ENCODE measurements around the gene MBD3L4.

Gene MBD3L4

DNA sequence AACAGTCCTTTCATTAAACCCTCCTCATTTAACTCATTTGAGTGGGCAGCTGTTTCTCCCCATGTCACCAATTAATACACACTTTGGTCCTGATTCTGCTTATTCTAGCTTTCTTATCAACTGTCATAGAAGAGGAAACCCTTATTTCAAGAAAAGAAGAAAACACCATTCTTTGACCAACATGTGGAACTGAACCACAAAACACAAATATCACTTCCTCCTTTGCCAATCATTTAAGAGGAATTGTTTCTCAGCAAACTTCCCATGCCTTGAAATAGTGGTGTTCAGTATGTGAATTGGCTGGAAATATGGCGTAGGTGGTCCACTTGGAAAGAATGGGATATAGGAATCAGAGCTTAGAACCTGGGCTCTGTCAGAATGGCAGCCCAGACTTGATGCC lies 39.2 kb downstream of the MBD3L4 start:
- H3K36me3 ChIP-seq (ENCODE audit: insufficient read depth, low read length) = no peaks in the 10 kb centered on the region
- no peaks in the 10 kb centered on the region for H3K4me1 ChIP-seq (ENCODE audit: insufficient read depth, low read length, severe bottlenecking)
- no peaks in the 10 kb centered on the region; the same call in 1 of the 2 replicates for H3K27me3 ChIP-seq (ENCODE audit: insufficient read depth, low read length)
- H3K9me2 ChIP-seq (ENCODE audit: low read depth, low read length) = no peaks in the 10 kb centered on the region
- no peak overlapping the region for H3K4me2 ChIP-seq (ENCODE audit: low read length)
- no peak overlapping the region for H3K27ac ChIP-seq (ENCODE audit: low read depth, low read length, poor library complexity, severe bottlenecking)
- no peaks in the 10 kb centered on the region for H3F3A ChIP-seq (ENCODE audit: insufficient read depth, low read length)
- H3K79me2 ChIP-seq (ENCODE audit: insufficient read depth, low read length) = no peaks in the 10 kb centered on the region
- no peak overlapping the region for H3K9ac ChIP-seq (ENCODE audit: low read length)
- no peaks in the 10 kb centered on the region for H4K20me1 ChIP-seq (ENCODE audit: insufficient read depth, low read length)
- H3K9me3 ChIP-seq (ENCODE audit: low read length) = no peaks in the 10 kb centered on the region
- H2AFZ ChIP-seq (ENCODE audit: low read length) = no peak overlapping the region
- no peak overlapping the region for H3K4me3 ChIP-seq (ENCODE audit: low read depth, low read length, poor library complexity, severe bottlenecking)
- TF ChIP-seq EZH2 (IDR thresholded peaks at IDR 0.05; ENCODE audit: borderline replicate concordance, low read length) (no peak), CTCF (IDR thresholded peaks at IDR 0.05; ENCODE audit: low read length) (no peak)

DNA sequence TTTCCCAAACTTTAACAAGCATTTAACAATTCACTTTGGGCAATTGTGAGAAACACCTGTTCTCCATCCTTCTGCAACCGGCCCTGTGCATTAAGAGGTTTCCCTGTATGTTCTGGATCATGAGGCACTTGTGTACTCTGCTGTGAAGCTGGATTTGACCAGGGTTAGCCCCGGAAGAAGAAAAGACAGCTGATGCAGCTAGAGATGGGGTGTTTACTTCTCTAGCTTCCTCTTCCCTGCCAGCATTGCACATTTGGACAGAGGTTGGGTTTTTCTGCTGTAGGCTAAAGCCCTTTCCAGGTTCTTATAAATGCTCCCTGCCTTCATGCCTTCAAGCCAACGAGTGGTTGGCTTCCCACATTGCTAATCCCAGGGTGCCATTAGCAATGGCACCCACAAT lies 39.6 kb downstream of the MBD3L4 start:
- H2AFZ ChIP-seq (ENCODE audit: low read length) = no peak overlapping the region
- no peaks in the 10 kb centered on the region for H3F3A ChIP-seq (ENCODE audit: insufficient read depth, low read length)
- no peaks in the 10 kb centered on the region for H3K79me2 ChIP-seq (ENCODE audit: insufficient read depth, low read length)
- no peaks in the 10 kb centered on the region for H3K9me2 ChIP-seq (ENCODE audit: low read depth, low read length)
- H3K27me3 ChIP-seq (ENCODE audit: insufficient read depth, low read length) = no peaks in the 10 kb centered on the region; the same call in 1 of the 2 replicates
- H3K4me2 ChIP-seq (ENCODE audit: low read length) = no peak overlapping the region
- no peaks in the 10 kb centered on the region for H4K20me1 ChIP-seq (ENCODE audit: insufficient read depth, low read length)
- TF ChIP-seq EZH2 (IDR thresholded peaks at IDR 0.05; ENCODE audit: borderline replicate concordance, low read length) (no peak), CTCF (IDR thresholded peaks at IDR 0.05; ENCODE audit: low read length) (no peak)
- no peak overlapping the region for H3K9ac ChIP-seq (ENCODE audit: low read length)
- no peak overlapping the region for H3K27ac ChIP-seq (ENCODE audit: low read depth, low read length, poor library complexity, severe bottlenecking)
- H3K9me3 ChIP-seq (ENCODE audit: low read length) = no peaks in the 10 kb centered on the region
- no peaks in the 10 kb centered on the region for H3K36me3 ChIP-seq (ENCODE audit: insufficient read depth, low read length)
- H3K4me3 ChIP-seq (ENCODE audit: low read depth, low read length, poor library complexity, severe bottlenecking) = no peak overlapping the region
- H3K4me1 ChIP-seq (ENCODE audit: insufficient read depth, low read length, severe bottlenecking) = no peaks in the 10 kb centered on the region

DNA sequence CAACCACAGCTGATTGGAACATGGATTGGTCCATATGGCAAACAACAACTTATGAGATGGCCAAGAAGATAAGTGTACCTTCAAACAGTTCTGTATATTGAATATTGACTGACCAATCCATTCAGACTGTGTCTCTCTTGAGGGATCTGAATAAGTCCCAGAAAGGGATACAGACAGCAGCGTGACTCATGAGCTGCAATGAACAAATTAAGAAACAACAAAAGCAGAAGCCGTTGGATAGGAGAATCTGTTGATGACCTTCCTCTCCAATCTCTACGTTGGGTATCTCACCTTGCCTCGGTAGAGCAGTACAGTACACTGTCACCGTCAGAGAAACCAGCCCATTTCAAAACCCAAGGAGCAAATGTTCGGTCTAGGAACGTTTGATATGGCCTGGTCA lies 40.0 kb downstream of the MBD3L4 start:
- Histone ChIP-seq H3K36me3 (ENCODE audit: insufficient read depth, low read length) (no peaks in the 10 kb centered on the region), H3K79me2 (ENCODE audit: insufficient read depth, low read length) (no peaks in the 10 kb centered on the region), H3K4me2 (ENCODE audit: low read length) (no peak overlapping the region), H3K27ac (ENCODE audit: low read depth, low read length, poor library complexity, severe bottlenecking) (no peak overlapping the region), H3K9me2 (ENCODE audit: low read depth, low read length) (no peaks in the 10 kb centered on the region), H2AFZ (ENCODE audit: low read length) (no peak overlapping the region), H3K9me3 (ENCODE audit: low read length) (no peaks in the 10 kb centered on the region), H3K4me3 (ENCODE audit: low read depth, low read length, poor library complexity, severe bottlenecking) (no peak overlapping the region), H3K4me1 (ENCODE audit: insufficient read depth, low read length, severe bottlenecking) (no peaks in the 10 kb centered on the region), H3F3A (ENCODE audit: insufficient read depth, low read length) (no peaks in the 10 kb centered on the region), H3K9ac (ENCODE audit: low read length) (no peak overlapping the region), H4K20me1 (ENCODE audit: insufficient read depth, low read length) (no peaks in the 10 kb centered on the region), H3K27me3 (ENCODE audit: insufficient read depth, low read length) (no peaks in the 10 kb centered on the region; the same call in 1 of the 2 replicates)
- no peak for TF ChIP-seq EZH2 (IDR thresholded peaks at IDR 0.05; ENCODE audit: borderline replicate concordance, low read length)
- TF ChIP-seq CTCF (IDR thresholded peaks at IDR 0.05; ENCODE audit: low read length) = no peak

Data from OCI-LY1 (cell line).